Chondrocyte (in vitro differentiated cells): ENCODE data around the gene ZNF606. TPM values are rescaled to one million over a fixed set of nuclear protein-coding genes. Genes with fewer than 3 reads are reported as not detected.

ENCODE experiments used
- DNase-seq: peaks from one replicate; pipeline ENCODE4 v3.0.0; 2021; ENCODE audit warnings: mixed read lengths, low spot score
- H3K27ac Mint-ChIP-seq: one replicate; pipeline ENCODE4 v1.8.0; 2021; ENCODE audit warnings: mild to moderate bottlenecking, moderate library complexity, mixed read lengths; ENCODE audit not compliant: unreplicated experiment
- H3K27me3 Mint-ChIP-seq: 2 replicates; pipeline ENCODE4 v1.8.0; 2021; ENCODE audit warnings: low read depth, mixed read lengths
- H3K36me3 Mint-ChIP-seq: 2 replicates; pipeline ENCODE4 v1.8.0; 2021; ENCODE audit warnings: low read depth, mixed read lengths
- H3K4me1 Mint-ChIP-seq: 2 replicates; pipeline ENCODE4 v1.8.0; 2021; ENCODE audit warnings: low read depth, mild to moderate bottlenecking, mixed read lengths
- H3K4me3 Mint-ChIP-seq: one replicate; pipeline ENCODE4 v1.8.0; 2021; ENCODE audit warnings: mild to moderate bottlenecking, moderate library complexity, mixed read lengths; ENCODE audit not compliant: unreplicated experiment
- H3K9me3 Mint-ChIP-seq: 2 replicates; pipeline ENCODE4 v1.8.0; 2021; ENCODE audit warnings: low read depth, mixed read lengths
- CTCF ChIP-seq: fragments of 200-600 bp; sonication (generic); IDR thresholded peaks from 2 replicates; pipeline ENCODE4 v1.5.0; 2021; ENCODE audit warnings: antibody characterized with exemption, mild to moderate bottlenecking, moderate library complexity
- total RNA-seq: library from RNA; stranded (reverse); gene quantifications from 3 replicates; pipeline ENCODE4 v1.2.1, GENCODE V29; 2021

The ZNF606 gene
- total RNA-seq, 1 donor from 2014 or later = 11.4 TPM

- H3K27me3 Mint-ChIP-seq = no peaks in the 10 kb centered on the region
- peaks cover 12% of the 10 kb centered on the region for H3K4me1 Mint-ChIP-seq
- no peak for TF ChIP-seq CTCF
- peaks cover 40% of the 10 kb centered on the region for H3K9me3 Mint-ChIP-seq
- peak within 1 kb of the TSS; percentile 78 for H3K27ac Mint-ChIP-seq
- peak within 1 kb of the TSS; percentile 99 for H3K4me3 Mint-ChIP-seq
- DNase-seq = no peak
- peaks cover 43% of the 10 kb centered on the region for H3K36me3 Mint-ChIP-seq
Measured at GRCh38 chr19:57934820-57935665, 67.6 kb downstream of the ZNF606 start, which contains the start of gene ZNF418. Gene ZNF418, minus strand, starts transcription at chr19:57935402. Its CDS starts 1,580 bp downstream, at chr19:57933822.

- no peaks in the 10 kb centered on the region for H3K4me1 Mint-ChIP-seq
- peaks cover 68% of the 10 kb centered on the region for H3K36me3 Mint-ChIP-seq
- H3K4me3 Mint-ChIP-seq = no peak overlapping the region
- no peak for TF ChIP-seq CTCF
- DNase-seq = no peak
- H3K27me3 Mint-ChIP-seq = no peaks in the 10 kb centered on the region
- no peak overlapping the region for H3K27ac Mint-ChIP-seq
- H3K9me3 Mint-ChIP-seq = peaks cover 62% of the 10 kb centered on the region
Measured at GRCh38 chr19:57927587-57927986, 75.0 kb downstream of the ZNF606 start.

Other genes with a start within 250 kb of the ZNF606 start
- gene ZNF586, start 233.1 kb downstream of the ZNF606 start, total RNA-seq = 9.8 to 14.7 TPM (median 10.7 TPM) in 3 replicates
- 3.6 to 5.5 TPM (median 3.7 TPM) in 3 replicates for gene ZNF552, start 187.9 kb downstream of the ZNF606 start, total RNA-seq
- 6.9 to 14.5 TPM (median 8.0 TPM) in 3 replicates for gene ZNF587B, start 172.5 kb downstream of the ZNF606 start, total RNA-seq
- gene ZNF587, start 153.0 kb downstream of the ZNF606 start, total RNA-seq = 27.1 to 39.9 TPM (median 30.8 TPM) in 3 replicates
- 7.9 to 16.6 TPM (median 8.5 TPM) in 3 replicates for gene ZNF814, start 113.8 kb downstream of the ZNF606 start, total RNA-seq
- 12.9 to 24.5 TPM (median 15.0 TPM) in 3 replicates for gene ZNF417, start 86.2 kb downstream of the ZNF606 start, total RNA-seq
- 6.4 to 9.8 TPM (median 6.7 TPM) in 3 replicates for gene ZNF418, start 67.4 kb downstream of the ZNF606 start, total RNA-seq
- 4.6 to 7.7 TPM (median 5.1 TPM) in 3 replicates for gene ZNF256, start 55.1 kb downstream of the ZNF606 start, total RNA-seq
- gene C19orf18, start 28.3 kb downstream of the ZNF606 start, total RNA-seq = 1.4 to 2.1 TPM (median 1.7 TPM) in 3 replicates
- gene ZSCAN1, start 31.2 kb upstream of the ZNF606 start, total RNA-seq = 0.37 to 1.3 TPM in 2 of 3 replicates, not detected in the other
- 4.6 to 6.7 TPM (median 4.9 TPM) in 3 replicates for gene ZNF135, start 56.5 kb upstream of the ZNF606 start, total RNA-seq
- gene ZSCAN18, start 95.4 kb upstream of the ZNF606 start, total RNA-seq = 35.7 to 39.4 TPM (median 37.5 TPM) in 3 replicates
- 8.1 to 11.5 TPM (median 9.2 TPM) in 3 replicates for gene ZNF329, start 148.0 kb upstream of the ZNF606 start, total RNA-seq
- 12.7 to 14.1 TPM (median 13.2 TPM) in 3 replicates for gene ZNF274, start 180.2 kb upstream of the ZNF606 start, total RNA-seq
- gene ZNF544, start 226.1 kb upstream of the ZNF606 start, total RNA-seq = 16.2 to 24.7 TPM (median 17.4 TPM) in 3 replicates